RWPE1 (cell line): ENCODE results near the gene MEIOSIN.
A peak's percentile ranks its signal among the peaks of the same experiment; 100 is the strongest.
"Not testable (repeated sequence)": the region's sequence is repeated elsewhere in the genome, so short reads cannot be mapped to it uniquely, and the experiment has no call there.

ENCODE experiments used
- CTCF ChIA-PET: fragments of 350-600 bp; sonication (Branson Sonifier 250); formaldehyde crosslinking; extraction: SDS; loops from one replicate; lab custom pipeline; 2021; lab: Yijun Ruan, JAX
- POLR2A ChIA-PET: fragments of 400-600 bp; formaldehyde crosslinking; extraction: SDS; loops from one replicate; lab custom pipeline; 2020; ENCODE audit warnings: antibody characterized with exemption; ENCODE audit not compliant: low non-redundant PET; lab: Yijun Ruan, JAX
- DNase-seq: peaks from one replicate; pipeline ENCODE4 v3.0.0; 2012; ENCODE audit warnings: low spot score
- H3K27ac ChIP-seq: fragments of 450-650 bp; 2 replicates; pipeline ENCODE4 v1.5.1; 2017
- CTCF ChIP-seq: fragments of 450-650 bp; conservative IDR thresholded peaks from 2 replicates; pipeline ENCODE4 v1.5.1; 2017; ENCODE audit warnings: low read depth, mild to moderate bottlenecking

The MEIOSIN gene

GRCh38 chr19:45739498-45740439 lies 6.5 kb downstream of the MEIOSIN start:
- CTCF ChIA-PET, result interaction anchor here (0.5 to 0.6 kb wide), 2 partner anchors 143 to 575 kb away, joined by 3 to 5 read pairs; no protein-coding TSS in a partner anchor
- TF ChIP-seq CTCF, result no peak
- DNase-seq, result no peak
- H3K27ac ChIP-seq, result no peak overlapping the region
- POLR2A ChIA-PET, result no interaction called here

GRCh38 chr19:45742969-45743368 lies 9.7 kb downstream of the MEIOSIN start:
- DNase-seq, result no peak
- no peak for TF ChIP-seq CTCF
- ChIA-PET CTCF (interaction anchor here (0.6 kb wide), 1 partner anchor 1818 kb away, joined by 4 read pairs; no protein-coding TSS in a partner anchor), POLR2A (no interaction called here)
- no peak overlapping the region for H3K27ac ChIP-seq

GRCh38 chr19:45745606-45746005 lies 12.4 kb downstream of the MEIOSIN start:
- H3K27ac ChIP-seq, result peak overlapping the region; percentile 36
- DNase-seq, result no peak
- POLR2A ChIA-PET, result no interaction called here
- CTCF ChIA-PET, result interaction anchor here (0.6 kb wide), 1 partner anchor 324 kb away, joined by 4 read pairs; no protein-coding TSS in a partner anchor
- TF ChIP-seq CTCF, result no peak

- TF ChIP-seq CTCF, result no peak
- ChIA-PET CTCF (no interaction called here), POLR2A (no interaction called here)
- DNase-seq, result no peak
- H3K27ac ChIP-seq, result peak overlapping the region; percentile 44
Measured at GRCh38 chr19:45746866-45747265, 13.6 kb downstream of the MEIOSIN start.

GRCh38 chr19:45747513-45747912 lies 14.3 kb downstream of the MEIOSIN start:
- ChIA-PET CTCF (no interaction called here), POLR2A (no interaction called here)
- H3K27ac ChIP-seq, result peak overlapping the region; percentile 44
- TF ChIP-seq CTCF, result no peak
- no peak for DNase-seq

- CTCF ChIA-PET, result interaction anchor here (0.6 kb wide), 1 partner anchor 272 kb away, joined by 3 read pairs; no protein-coding TSS in a partner anchor
- peak overlapping the region; percentile 93 for H3K27ac ChIP-seq
- DNase-seq, result not testable (repeated sequence)
- POLR2A ChIA-PET, result interaction anchor here (0.6 kb wide), 1 partner anchor 235 kb away, joined by 5 read pairs; no protein-coding TSS in a partner anchor
Measured at GRCh38 chr19:45751483-45751882, 18.2 kb downstream of the MEIOSIN start.
